Myocyte (in vitro differentiated cells): Measurements from ENCODE around the gene CHD5. TPM values are rescaled to one million over a fixed set of nuclear protein-coding genes. Genes with fewer than 3 reads are reported as not detected.
A peak's percentile ranks its signal among the peaks of the same experiment; 100 is the strongest.

ENCODE experiments used
- DNase-seq: peaks from one replicate; pipeline ENCODE4 v3.0.0-alpha.2; 2012; ENCODE audit warnings: low read depth
- total RNA-seq: library from RNA; depleted of rRNA; stranded (reverse); fragments of >200 nt; gene quantifications from 2 replicates; pipeline ENCODE4 v1.2.3, GENCODE V29; 2014

CHD5 gene
- total RNA-seq, 1 donor from 2014 or later, result not detected

DNA sequence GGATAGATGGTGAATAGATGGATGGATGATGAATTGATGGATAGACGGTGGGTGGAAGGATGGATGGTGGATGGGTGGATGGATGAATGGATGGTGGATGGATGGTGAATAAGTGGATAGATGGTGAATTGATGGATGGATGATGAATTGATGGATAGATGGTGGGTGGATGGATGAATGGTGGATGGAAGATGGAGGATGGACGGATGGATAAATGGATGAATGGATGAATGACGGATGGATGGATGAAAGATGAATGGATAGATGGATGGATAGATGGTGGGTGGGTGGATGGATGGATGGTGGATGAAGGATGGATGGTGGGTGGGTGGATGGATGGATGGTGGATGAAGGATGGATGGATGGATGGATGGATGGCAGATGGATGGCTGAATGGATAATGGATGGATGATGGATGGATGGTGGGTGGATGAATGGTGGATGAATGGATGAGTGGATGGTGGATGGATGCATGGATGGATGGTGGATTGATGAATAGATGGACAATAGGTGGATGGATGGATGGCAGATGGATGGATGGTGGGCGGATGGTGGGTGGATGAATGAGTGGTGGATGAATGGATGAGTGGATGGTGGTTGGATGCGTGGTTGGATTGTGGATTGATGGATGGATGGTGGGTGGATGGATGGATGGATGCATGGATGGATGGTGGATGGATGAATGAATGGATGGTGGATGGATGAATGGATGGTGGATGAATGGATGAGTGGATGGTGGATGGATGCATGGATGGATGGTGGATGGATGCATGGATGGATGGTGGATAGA is 5.3 kb downstream of the CHD5 start:
- no peak for DNase-seq

GRCh38 chr1:6172549-6172948 is 7.6 kb downstream of the CHD5 start:
- DNase-seq, result no peak

DNA sequence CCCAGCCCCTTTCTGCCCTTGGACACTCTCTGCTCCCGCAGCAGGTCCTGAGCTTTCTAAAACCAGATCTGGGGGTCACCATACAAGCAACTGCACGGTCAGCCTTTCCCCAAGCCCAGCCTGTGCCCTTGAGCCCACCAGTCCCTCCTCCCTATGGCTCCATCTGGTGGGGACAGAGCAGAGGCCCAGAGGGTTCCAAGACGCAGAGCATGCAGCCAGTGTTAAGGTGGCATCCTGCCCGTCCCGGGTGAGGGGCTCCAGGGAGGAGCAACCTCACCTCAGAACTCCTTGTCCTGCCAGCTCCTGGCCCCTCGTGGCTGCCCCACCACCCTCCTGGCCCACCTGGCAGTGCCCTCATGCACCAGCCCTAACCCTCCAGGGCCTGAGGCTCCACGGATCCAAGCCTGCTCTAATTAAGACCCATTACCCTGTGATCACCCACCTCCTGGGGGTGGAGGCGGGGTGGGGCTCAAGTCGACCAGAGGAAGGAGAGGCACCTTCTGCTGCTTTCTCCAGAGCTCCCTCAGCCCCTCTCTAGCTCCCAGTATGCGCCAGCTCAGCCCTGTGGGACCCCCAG is 8.5 kb downstream of the CHD5 start:
- peak; percentile 39 for DNase-seq

- DNase-seq, result peak; percentile 58
Measured at GRCh38 chr1:6170742-6171201, 9.3 kb downstream of the CHD5 start.

DNA sequence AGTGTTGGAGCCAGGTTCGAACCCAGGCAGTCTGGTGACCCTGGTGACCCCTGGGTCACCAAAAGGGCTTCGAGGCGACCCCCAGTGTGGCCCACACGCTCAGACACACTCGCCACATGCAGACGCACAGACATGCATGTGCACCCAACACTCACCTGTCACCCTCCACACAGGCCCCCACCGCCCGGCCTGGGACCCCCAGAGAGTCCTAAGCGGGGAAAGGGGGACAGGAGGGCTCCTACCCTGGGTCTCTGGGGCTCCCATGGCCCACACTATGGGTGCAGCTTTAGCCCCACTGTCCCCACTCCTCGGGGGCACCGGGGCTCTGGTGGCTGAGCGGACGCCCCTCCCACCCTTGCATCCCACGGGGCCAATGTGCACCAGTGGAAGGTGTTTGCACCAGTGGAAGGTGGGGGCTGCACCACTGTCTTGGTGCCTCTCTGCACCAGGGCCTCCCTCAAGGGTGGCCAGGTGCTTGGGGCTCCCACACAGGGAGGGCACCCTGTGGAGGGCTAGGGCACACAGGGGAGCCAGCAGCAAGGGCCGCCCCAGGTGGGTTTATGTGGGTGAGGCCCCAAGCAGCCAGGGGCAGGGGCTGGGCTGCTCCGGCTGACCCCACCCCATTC is 9.9 kb downstream of the CHD5 start:
- no peak for DNase-seq

DNA sequence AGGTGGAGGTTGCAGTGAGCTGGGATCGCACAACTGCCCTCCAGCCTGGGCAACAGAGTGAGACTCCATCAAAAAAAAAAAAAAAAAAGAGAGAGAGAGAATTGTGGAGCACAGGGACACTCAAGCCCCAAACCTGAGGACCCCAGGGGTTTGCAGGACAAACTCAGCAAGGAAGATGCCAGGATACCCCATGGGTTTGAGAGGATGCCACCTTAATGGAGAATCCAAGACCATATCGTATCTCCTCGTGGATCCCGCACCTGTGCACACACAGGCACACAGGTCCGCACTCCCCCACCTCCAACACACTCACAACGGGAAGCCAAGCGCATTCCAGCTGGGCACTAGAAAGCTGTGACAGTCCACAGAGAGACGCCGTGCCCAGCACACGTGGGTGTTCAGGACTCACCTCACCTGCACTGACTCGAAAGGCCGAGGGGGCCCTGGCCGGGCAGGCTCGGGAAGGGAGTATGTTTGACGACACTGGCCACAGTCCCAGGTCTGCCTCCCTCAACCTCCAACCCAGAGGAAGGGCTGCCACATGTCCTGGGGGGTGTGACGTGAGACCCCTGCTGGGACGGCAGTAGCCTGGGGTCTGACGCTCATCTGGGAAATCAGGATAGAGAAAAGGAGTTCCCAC is 11.1 kb downstream of the CHD5 start:
- no peak for DNase-seq

- no peak for DNase-seq
Measured at GRCh38 chr1:6167391-6168303, 12.5 kb downstream of the CHD5 start.

- DNase-seq, result no peak
Measured at GRCh38 chr1:6166655-6167390, 13.3 kb downstream of the CHD5 start.

DNA sequence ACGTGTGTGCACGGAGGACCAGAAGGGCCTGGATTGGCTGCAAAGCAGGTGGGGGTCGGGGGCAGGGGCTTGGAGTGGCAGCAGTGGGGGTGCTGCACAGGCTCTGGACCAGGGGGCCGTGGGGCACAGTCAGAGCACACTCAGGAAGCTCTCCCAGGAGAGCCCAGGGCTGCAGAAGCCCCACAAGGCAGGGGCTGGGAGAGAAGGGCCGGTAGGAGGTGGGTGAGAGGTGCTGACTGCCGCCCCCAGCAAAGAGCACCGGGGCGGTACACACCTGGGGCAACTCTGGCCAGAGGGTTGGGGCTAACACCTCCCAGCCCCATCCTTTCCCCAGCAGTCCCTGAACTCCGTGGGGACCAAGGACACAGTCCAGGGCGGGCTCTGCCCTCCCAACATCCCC is 13.9 kb downstream of the CHD5 start:
- no peak for DNase-seq

DNA sequence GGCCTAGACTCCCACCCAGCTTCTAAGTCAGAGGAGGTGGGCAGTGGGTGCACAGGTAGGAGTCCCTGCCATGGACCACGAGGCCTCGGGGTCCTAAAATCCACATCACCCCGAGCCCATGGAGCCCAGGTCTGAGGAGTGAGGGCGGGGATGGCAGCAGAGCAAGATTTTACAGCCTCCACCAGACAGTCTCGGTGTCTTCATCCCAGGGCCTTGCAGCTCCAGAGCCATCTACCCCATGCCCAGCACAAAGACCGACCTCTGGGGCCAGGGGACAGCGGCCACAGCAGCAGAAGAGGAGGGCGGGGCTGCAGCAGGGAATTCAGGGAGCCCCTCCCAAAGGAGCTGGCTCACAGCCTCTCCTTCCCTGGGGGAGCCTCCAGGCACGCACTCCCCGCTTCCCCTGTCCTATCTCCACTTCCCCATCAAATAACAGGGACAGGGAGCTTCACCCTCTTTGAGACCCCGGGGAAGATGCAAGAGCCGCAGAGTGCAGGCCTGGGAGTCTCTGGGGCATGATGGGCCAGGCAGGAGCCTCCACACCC is 14.6 kb downstream of the CHD5 start:
- DNase-seq, result no peak

- DNase-seq, result no peak
Measured at GRCh38 chr1:6165027-6165426, 15.1 kb downstream of the CHD5 start.

DNA sequence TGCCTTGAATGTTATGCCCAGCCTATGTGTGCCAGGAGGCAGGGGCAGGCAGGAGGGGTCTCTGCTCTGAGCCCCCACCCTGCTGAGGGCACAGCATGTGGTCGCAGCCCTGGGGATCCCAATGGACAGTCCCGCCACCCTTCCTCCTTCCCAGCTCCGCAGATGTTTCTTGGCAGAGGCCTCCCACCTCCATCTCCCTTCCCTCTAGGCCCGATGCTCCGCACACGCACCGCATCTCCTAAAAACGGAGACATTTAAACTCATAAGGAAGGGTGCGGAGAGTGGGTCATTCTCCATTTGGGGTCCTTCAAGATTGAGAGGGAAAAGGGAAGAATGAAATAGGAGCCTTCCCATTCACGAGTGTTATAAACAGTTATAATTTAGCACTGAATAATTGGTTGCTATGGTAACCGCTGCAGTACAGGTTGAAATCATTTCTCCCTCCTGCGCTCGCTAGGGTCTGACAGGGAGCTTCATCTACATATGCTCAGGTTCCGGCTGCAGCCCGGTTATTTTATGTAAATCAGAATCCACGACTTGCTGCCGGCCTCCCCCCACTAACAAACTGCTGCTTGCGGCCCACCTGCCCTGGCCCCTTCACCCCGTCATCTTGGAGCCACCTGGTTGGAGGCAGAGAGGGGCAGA is 16.0 kb downstream of the CHD5 start:
- no peak for DNase-seq

DNA sequence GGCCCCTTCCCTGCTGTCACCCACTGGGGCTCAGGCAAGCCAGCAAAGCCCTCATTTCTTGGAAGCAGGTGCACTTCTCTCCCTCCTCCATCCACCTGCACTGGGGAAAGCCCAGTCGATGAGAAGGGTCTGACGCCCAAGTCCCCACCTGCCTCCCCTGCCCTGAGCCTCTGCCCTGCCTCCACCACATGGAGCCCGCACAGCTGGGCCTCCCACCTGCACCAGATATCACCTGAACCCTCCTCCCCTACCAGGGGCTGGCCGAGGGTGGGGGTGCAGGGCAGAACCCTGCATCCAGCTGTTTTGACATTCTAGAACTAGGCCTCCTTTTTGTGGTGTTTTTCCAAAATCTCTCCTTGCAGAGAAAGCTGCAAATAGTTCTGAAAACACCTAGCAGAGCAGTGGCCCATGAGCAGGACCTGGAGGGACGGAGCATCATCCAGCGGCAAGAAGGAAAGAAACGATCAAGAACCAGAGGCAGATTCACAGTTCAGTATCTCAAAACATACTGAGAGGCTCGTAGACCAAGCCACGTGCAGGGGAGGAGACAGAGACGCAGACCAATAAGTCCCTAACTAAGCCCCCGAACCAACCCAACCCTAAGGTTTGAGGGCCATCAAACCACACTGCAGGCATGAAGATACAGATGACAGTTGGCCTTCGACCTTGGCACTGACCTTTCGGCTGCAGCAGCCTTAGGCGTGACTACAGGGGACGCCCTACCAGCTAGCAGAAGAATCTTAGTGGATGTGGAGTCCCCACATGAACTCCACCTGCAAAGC is 16.7 kb downstream of the CHD5 start:
- DNase-seq, result no peak

DNA sequence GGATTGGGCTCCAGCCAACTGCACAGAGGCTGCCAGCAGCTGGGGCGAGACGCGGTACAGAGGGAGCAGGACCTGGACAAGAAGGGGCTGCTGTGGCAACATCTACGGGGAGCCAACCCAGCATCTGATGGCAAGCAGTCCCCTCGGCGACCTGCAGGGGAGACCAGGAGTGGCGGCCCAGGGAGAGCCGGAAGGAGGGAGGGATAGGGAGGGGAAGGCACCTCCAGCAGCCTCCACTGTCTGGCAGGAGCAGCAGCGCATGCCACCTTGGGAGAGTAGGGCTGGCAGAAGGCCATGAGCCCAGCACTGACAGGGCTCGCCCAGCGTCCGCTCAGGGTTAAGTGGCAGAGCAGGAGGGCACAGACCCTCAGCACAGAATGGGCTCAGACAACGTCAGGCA is 17.3 kb downstream of the CHD5 start:
- no peak for DNase-seq

- DNase-seq, result no peak
Measured at GRCh38 chr1:6162341-6162740, 17.8 kb downstream of the CHD5 start.

DNA sequence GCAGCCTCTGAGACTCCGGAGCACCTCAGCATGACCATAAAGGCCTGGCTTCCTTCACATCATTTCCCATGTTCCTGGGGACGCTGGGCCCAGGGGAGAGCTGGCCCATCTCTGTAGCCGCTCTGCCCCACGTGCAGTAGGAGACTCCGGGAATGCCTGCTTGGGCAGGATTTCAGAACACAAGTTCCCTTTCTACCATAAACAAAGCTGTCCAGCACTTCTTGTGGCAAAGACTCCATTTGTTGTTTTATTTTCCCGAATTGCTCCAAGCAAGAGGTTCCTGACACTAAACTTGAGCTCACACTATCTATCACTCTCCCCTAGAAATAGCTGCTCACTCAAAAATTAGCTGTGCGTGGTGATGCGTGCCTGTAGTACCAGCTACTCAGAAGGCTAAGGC is 21.9 kb downstream of the CHD5 start:
- no peak for DNase-seq

DNA sequence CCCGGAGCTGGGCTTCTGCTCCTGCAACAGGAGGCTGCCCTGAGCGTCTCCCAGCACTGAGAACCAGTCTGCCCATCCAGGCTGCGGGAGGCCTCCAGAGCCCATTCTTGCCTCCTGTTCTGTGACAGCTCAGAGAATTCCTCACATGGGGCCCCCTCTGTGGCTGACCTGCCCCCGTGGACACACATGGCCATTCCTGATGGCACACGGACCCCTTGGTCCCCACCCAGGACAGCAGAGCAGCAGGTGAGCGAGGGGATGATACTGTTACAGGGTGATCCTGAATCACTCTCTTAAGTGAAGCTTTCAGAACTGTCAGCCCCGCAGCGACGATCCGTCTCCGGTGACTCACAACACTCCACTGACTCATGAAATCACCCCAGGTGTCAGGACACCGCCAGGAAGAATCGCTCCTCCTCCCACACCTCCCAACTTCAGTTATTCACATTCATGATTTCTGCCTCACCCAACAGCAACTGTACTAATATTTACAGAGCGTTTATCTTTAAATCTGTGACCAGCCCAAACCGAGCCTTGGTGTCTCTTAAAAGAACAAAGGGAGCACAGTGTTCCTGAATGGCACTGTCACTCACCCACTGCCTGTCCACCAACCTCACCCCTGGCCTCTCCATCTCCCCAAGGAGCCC is 22.5 kb downstream of the CHD5 start:
- DNase-seq, result peak; percentile 30

DNA sequence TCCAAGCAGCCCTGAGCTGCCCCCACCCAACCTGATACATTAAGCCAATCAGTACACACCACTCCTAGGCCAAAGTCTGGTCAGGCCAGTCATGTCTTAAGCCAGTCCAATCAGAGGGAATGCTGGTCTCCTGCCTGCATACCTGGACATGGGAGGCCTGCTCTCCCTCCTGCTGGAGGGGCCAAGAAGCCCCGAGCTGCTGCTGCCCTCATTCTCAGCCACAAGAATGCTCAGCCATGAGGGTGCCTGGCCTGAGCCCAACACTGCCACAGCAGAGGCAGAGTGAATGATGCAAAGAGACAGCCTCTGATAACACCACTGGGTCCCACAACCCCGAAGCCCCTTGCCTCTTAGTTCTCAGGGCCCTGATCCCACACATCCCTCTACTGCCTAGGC is 23.0 kb downstream of the CHD5 start:
- peak; percentile 18 for DNase-seq
